ENCODE measurements around the gene TEX47. TPM values are rescaled to one million over a fixed set of nuclear protein-coding genes. Genes with fewer than 3 reads are reported as not detected.

The TEX47 gene
- total and polyA plus RNA-seq, 12 donors: not detected

DNA sequence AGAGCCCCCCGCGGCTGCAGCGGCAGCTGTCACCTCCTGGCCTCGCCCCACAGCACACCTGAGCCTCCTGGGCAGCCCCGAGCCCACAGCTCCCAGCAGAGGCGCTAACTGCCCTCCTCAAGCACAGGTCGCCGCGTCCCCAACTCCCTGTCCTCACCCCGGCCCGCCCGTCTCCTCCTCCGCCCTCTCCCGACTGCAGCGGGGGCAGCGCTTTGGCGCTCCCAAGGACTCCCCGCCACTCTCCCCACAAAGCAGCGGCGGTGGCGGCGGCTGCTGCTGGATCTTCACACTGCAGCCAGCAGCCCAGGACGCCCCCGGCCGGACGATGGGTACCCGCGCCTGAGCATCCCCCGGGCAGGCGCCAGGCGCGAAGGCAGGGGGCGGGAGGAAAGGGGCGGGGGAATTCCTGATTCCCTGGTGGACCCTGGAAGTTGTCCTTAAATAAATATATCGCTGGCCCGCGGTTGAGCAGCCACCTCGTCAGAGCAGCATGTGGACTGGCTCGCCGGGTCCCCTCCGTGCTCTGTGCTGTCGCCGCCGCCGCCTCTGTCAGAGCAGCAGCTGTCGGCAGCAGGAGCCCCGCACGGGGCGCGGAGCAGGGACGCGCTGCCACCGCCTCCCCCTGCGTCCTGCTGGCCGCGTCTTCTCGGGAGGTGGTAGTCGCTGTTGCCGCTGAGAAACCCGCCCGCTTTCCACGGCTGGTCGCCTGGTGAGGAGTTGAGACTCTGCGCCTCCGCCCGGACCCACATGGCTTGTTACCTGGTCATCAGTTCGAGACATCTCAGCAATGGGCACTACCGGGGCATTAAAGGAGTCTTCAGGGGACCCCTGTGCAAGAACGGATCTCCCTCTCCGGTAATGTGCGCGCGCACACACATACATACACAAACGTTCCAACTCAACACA lies 36.1 kb downstream of the TEX47 start, which contains the start of gene ZNF804B:
ZNF804B (plus strand) TSS at position 471 of the 906 bp plus-strand sequence; CDS start at position 748, 277 bp downstream.
- H3K27me3 ChIP-seq: peaks cover 4 to 81% (median 67%) of the 10 kb centered on the region in 7 donors
- TF ChIP-seq, protein P1, sequence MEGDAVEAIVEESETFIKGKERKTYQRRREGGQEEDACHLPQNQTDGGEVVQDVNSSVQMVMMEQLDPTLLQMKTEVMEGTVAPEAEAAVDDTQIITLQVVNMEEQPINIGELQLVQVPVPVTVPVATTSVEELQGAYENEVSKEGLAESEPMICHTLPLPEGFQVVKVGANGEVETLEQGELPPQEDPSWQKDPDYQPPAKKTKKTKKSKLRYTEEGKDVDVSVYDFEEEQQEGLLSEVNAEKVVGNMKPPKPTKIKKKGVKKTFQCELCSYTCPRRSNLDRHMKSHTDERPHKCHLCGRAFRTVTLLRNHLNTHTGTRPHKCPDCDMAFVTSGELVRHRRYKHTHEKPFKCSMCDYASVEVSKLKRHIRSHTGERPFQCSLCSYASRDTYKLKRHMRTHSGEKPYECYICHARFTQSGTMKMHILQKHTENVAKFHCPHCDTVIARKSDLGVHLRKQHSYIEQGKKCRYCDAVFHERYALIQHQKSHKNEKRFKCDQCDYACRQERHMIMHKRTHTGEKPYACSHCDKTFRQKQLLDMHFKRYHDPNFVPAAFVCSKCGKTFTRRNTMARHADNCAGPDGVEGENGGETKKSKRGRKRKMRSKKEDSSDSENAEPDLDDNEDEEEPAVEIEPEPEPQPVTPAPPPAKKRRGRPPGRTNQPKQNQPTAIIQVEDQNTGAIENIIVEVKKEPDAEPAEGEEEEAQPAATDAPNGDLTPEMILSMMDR (IDR thresholded peaks at IDR 0.05): no peak

DNA sequence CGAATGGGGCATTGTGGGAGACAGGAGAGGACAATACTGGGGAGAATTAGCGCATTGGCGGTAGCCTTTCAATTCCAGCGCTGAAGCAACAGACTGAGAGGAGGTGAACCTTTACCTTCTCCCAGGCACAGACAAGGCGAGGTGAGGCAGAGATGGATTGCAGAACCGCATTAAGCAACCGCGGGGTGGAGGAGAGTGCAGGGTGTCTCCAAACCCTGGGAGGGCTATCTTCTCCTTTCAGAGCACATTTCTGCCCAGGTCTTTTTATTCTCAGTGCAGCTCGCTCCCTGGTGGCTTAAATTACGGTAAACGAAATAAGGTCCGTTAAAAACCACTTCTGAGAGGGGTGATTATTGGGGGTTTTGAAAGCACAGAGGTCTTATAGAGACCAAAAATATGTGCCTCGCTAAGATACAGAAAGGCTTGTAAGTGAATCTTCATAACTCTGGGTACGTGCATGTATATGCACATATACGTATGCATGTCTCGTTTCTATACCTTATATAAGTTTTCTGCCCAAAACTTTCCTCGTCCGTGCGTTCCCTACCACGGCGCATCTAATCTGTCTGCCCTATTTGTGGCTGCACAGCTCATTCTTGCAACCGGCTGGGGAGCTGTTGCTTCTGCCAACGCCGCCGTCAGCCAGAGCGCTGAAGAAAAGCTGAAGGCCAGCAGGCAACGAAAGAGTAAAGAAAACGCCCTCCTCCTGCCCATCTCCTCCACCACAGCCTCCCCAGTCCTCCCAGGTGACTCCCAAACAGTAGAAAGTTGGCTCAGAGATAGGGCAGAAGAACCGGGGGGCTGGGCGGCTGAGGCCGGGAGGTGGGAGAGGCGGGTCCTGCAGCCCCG lies 36.9 kb downstream of the TEX47 start:
- no peaks in the 10 kb centered on the region for H3K9me3 ChIP-seq
- ATAC-seq (peak in 6 of 8 donors; percentile 55 to 81 (median 58)), DNase-seq (peak in 1 of 2 donors; percentile 20)
- TF ChIP-seq, protein P1 (IDR thresholded peaks at IDR 0.05): no peak
- 4% methylated on average over 33 of the region's 33 CpGs for WGBS, 2 donors
- H3K4me1 ChIP-seq: peaks cover 0 to 20% (median 13%) of the 10 kb centered on the region in 9 donors
- peaks cover 4 to 79% (median 73%) of the 10 kb centered on the region in 7 donors for H3K27me3 ChIP-seq
- H3K27ac ChIP-seq: no peak overlapping the region
- intact Hi-C loops (cut with DNase I): no loop called here
- peak overlapping the region; percentile 32 to 58 (median 42) for H3K4me3 ChIP-seq
- no peaks in the 10 kb centered on the region for H3K36me3 ChIP-seq

More for the DNA sequence above, 36.1 kb downstream of the TEX47 start, which contains the start of gene ZNF804B:
- H3K27ac ChIP-seq: no peak within 1 kb of the TSS
- ATAC-seq (peak in 7 of 8 donors; percentile 30 to 71 (median 64)), DNase-seq (peak in 1 of 2 donors; percentile 9)
- peaks cover 0 to 20% (median 13%) of the 10 kb centered on the region in 9 donors for H3K4me1 ChIP-seq
- peak within 1 kb of the TSS; percentile 32 to 58 (median 42) for H3K4me3 ChIP-seq
- H3K36me3 ChIP-seq: no peaks in the 10 kb centered on the region
- no peaks in the 10 kb centered on the region for H3K9me3 ChIP-seq
- 2% methylated on average over 67 to 74 of the region's 74 CpGs for WGBS, 2 donors
- intact Hi-C loops (cut with DNase I): no loop called here

DNA sequence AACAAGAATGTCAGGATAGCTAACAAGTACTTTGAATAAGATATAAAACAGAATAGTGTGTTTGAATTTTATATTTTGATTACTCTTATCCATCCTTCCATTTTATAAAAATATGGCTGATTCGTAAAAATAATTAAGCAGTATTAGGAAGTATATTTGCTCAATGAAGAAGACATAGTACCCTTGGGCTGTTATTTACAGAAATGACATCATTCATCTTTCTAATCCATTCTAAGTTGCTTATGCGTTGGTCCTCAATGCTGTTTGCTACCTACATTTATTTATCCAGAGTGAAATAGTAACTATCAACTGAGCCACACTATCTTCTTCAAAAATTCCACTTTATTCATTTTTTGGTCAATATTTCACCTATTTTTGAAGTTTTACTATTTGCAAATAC lies 38.2 kb downstream of the TEX47 start:
- Histone ChIP-seq H3K4me1 (peaks cover 0 to 20% (median 13%) of the 10 kb centered on the region in 9 donors), H3K27me3 (peaks cover 4 to 76% (median 69%) of the 10 kb centered on the region in 7 donors), H3K36me3 (no peaks in the 10 kb centered on the region), H3K27ac (no peak overlapping the region), H3K4me3 (no peak overlapping the region), H3K9me3 (no peaks in the 10 kb centered on the region)
- WGBS, 2 donors: 82 to 90% methylated on average over 2 of the region's 2 CpGs
- DNase-seq (no peak), ATAC-seq (no peak)
- TF ChIP-seq, protein P1 (IDR thresholded peaks at IDR 0.05): no peak
- intact Hi-C loops (cut with DNase I): no loop called here

DNA sequence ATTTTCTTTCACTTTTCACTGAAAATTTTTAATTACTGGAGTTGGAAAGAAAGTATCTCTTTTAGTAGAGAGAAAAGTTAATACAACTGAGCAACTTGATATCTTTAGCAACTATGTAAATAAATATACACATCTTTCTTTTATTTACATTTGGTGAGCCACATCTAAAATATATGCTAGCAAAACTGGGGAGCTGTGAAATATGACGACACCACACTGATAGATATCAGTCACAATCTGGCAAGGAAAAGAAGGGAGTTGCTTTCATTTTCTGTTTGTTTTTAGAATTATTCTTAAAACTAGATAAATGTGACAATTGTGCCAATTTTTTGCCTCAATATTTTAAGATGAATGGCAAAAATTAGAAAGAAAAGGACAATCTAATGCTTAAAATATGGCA lies 38.7 kb downstream of the TEX47 start:
- peaks cover 4 to 71% (median 64%) of the 10 kb centered on the region in 7 donors for H3K27me3 ChIP-seq
- no peak for ATAC-seq

More for the DNA sequence above, 38.7 kb downstream of the TEX47 start:
- TF ChIP-seq, protein P1 (IDR thresholded peaks at IDR 0.05): no peak
- Histone ChIP-seq H3K9me3 (no peaks in the 10 kb centered on the region), H3K4me3 (no peak overlapping the region), H3K27ac (no peak overlapping the region), H3K4me1 (peaks cover 0 to 20% (median 13%) of the 10 kb centered on the region in 9 donors), H3K36me3 (no peaks in the 10 kb centered on the region)
- intact Hi-C loops (cut with DNase I): no loop called here
- 58 to 71% methylated on average over 1 of the region's 1 CpG for WGBS, 2 donors
- no peak for DNase-seq
